Activated CD4-positive, alpha-beta T cell treated with anti-CD3 and anti-CD28 coated beads, Interleukin-2, amount 10 ng/mL, durations not matched to agents 7 days and 5 days (primary cell): Measurements from ENCODE around the gene MAPKBP1. TPM values are rescaled to one million over a fixed set of nuclear protein-coding genes. Genes with fewer than 3 reads are reported as not detected.
"Not testable (repeated sequence)": the region's sequence is repeated elsewhere in the genome, so short reads cannot be mapped to it uniquely, and the experiment has no call there.

Source experiments
- CTCF ChIA-PET: fragments of 350-600 bp; sonication (Branson Sonifier 250); formaldehyde crosslinking; loops from one replicate; lab custom pipeline; 2021; ENCODE audit warnings: antibody characterized with exemption; lab: Charles Lee
- POLR2A ChIA-PET: fragments of 350-600 bp; sonication (Branson Sonifier 250); formaldehyde crosslinking; loops from one replicate; lab custom pipeline; 2021; ENCODE audit warnings: antibody characterized with exemption; lab: Charles Lee
- DNase-seq: peaks from one replicate; pipeline ENCODE4 v3.0.0-alpha.2; 2020
- H3K27ac Mint-ChIP-seq: one replicate; pipeline ENCODE4 v1.8.0; 2021; ENCODE audit warnings: mild to moderate bottlenecking, moderate library complexity, mixed read lengths
- H3K27me3 Mint-ChIP-seq: one replicate; pipeline ENCODE4 v1.8.0; 2021; ENCODE audit warnings: mixed read lengths
- H3K36me3 Mint-ChIP-seq: one replicate; pipeline ENCODE4 v1.8.0; 2021; ENCODE audit warnings: low read depth, mixed read lengths
- H3K4me1 Mint-ChIP-seq: one replicate; pipeline ENCODE4 v1.8.0; 2021; ENCODE audit warnings: mixed read lengths
- H3K4me3 Mint-ChIP-seq: one replicate; pipeline ENCODE4 v1.8.0; 2021; ENCODE audit warnings: mild to moderate bottlenecking, moderate library complexity, mixed read lengths
- H3K9me3 Mint-ChIP-seq: one replicate; pipeline ENCODE4 v1.8.0; 2021; ENCODE audit warnings: mixed read lengths
- total RNA-seq, 2 experiments: library from RNA; stranded (reverse); gene quantifications; one replicate each; pipeline ENCODE4 v1.2.3, GENCODE V29; 2021

The MAPKBP1 gene
- total RNA-seq, 2 experiments from 2014 or later, result 29.8 to 31.2 TPM

DNA sequence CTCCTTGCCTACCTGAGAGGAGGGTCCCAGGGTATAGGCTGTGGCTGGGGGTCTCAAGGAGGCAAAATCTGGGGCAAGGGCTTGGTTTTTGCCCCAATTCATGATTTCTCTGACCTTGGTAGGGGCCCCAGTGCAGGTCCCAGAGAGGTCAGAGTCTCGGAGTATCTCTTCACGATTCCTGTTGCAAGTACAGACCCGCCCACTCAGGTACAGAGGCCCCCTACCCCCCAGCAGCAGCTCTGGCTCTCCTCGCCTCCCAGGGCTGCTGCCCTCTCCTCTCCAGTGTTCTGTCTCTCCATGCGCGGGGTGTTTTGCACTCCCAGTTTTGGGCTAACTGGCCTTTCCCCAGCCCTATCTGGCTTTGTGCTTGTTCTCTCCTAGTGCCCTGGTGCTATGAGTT is 48.2 kb downstream of the MAPKBP1 start:
- no peaks in the 10 kb centered on the region for H3K27me3 Mint-ChIP-seq
- no peak overlapping the region for H3K4me3 Mint-ChIP-seq
- CTCF ChIA-PET, result interaction anchor here (0.8 to 1.9 kb wide), 2 partner anchors 11 to 50 kb away, joined by 3 to 5 read pairs; no protein-coding TSS in a partner anchor
- H3K4me1 Mint-ChIP-seq, result peaks cover 2% of the 10 kb centered on the region
- POLR2A ChIA-PET, result no interaction called here
- H3K27ac Mint-ChIP-seq, result no peak overlapping the region
- DNase-seq, result no peak
- peaks cover 13% of the 10 kb centered on the region for H3K36me3 Mint-ChIP-seq
- no peaks in the 10 kb centered on the region for H3K9me3 Mint-ChIP-seq

DNA sequence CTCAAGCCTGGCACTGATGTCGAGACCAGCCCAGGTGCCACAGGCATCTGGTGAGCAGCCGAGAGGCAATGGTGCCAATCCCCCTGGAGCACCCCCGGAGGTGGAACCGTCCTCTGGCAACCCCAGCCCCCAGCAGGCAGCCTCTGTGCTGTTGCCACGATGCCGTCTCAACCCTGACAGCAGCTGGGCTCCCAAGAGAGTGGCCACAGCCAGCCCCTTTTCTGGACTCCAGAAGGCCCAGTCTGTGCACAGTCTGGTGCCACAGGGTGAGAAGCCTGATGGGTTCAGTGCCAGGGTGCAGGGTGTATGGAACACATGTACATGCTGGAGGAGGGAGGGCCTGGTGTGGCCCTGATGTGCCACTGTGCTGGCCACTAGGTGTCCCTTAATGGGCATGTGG is 48.7 kb downstream of the MAPKBP1 start:
- Mint-ChIP-seq H3K9me3 (no peaks in the 10 kb centered on the region), H3K4me3 (no peak overlapping the region), H3K27ac (no peak overlapping the region), H3K36me3 (peaks cover 11% of the 10 kb centered on the region), H3K4me1 (peaks cover 4% of the 10 kb centered on the region), H3K27me3 (no peaks in the 10 kb centered on the region)
- CTCF ChIA-PET, result interaction anchor here (0.7 to 1.9 kb wide), 2 partner anchors 22 to 50 kb away, joined by 3 to 5 read pairs; no protein-coding TSS in a partner anchor
- no peak for DNase-seq
- POLR2A ChIA-PET, result no interaction called here

DNA sequence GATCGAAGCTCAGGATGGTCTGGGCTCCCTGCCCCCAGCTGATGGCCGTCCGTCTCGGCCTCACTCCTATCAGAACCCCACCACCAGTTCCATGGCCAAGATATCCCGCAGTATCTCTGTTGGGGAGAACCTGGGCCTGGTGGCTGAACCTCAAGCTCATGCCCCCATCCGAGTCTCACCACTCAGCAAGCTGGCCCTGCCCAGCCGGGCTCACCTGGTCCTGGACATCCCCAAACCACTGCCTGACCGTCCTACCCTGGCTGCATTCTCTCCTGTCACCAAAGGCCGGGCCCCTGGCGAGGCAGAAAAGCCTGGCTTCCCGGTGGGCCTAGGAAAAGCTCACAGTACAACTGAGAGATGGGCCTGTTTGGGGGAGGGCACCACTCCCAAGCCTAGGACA is 49.2 kb downstream of the MAPKBP1 start:
- H3K4me1 Mint-ChIP-seq, result peaks cover 5% of the 10 kb centered on the region
- no peaks in the 10 kb centered on the region for H3K27me3 Mint-ChIP-seq
- no peak overlapping the region for H3K27ac Mint-ChIP-seq
- ChIA-PET CTCF (interaction anchor here (0.6 to 1.9 kb wide), 5 partner anchors 13 to 712 kb away, joined by 3 to 5 read pairs (median 3); partner anchors contain the start of gene PLA2G4B), POLR2A (no interaction called here)
- DNase-seq, result no peak
- H3K9me3 Mint-ChIP-seq, result no peaks in the 10 kb centered on the region
- no peak overlapping the region for H3K4me3 Mint-ChIP-seq
- H3K36me3 Mint-ChIP-seq, result peaks cover 11% of the 10 kb centered on the region

DNA sequence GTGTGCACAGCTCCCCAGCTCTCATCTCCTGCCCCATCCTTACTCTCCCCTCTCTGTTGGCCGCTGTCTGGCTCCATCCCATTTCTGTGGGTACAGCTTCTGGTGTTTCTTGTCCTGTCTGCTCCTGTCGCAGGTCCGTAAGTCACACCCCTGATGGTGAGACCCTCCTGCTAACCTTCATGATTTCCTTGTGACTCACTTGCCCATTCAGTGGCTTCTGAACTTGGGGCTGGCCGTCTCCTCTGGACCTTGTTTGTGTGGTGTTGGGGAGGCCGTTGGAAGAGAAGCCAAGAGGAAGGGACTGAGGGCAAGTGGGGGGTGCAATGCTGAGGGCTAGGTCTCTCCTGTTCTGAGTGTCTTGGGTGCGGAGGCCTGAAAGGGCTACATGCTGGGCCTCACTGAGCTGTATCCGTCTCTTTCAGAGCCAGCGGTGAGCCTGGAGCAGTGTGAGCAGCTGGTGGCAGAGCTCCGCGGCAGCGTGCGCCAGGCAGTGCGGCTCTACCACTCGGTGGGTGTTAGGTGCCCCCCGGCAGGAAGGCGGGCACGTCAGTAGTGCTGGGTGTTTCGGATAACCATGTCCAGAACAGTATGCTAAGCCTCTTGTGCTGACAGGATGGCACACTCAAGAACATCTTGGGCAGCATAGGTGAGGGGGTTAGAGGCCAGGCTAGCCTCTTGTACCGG is 49.9 kb downstream of the MAPKBP1 start:
- Mint-ChIP-seq H3K36me3 (peaks cover 9% of the 10 kb centered on the region), H3K27ac (no peak overlapping the region)
- POLR2A ChIA-PET, result no interaction called here

DNA sequence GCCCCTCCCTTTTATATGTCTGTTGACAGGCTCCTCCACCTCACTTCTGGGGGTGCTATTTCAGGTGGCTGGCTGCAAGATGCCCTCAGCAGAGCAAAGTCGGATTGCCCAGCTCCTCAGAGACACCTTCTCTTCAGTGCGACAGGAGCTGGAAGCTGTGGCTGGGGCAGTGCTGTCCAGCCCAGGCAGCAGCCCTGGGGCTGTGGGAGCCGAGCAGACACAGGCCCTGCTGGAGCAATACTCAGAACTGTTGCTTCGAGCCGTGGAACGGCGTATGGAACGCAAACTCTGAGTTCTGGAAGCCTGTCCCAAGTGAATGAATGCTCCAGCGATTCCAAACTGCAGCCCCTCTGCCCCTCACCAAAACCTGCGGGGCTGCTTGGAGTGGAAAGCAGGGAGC is 50.9 kb downstream of the MAPKBP1 start:
- Mint-ChIP-seq H3K36me3 (peaks cover 11% of the 10 kb centered on the region), H3K27me3 (no peaks in the 10 kb centered on the region), H3K27ac (no peak overlapping the region), H3K4me3 (no peak overlapping the region), H3K4me1 (peaks cover 20% of the 10 kb centered on the region), H3K9me3 (no peaks in the 10 kb centered on the region)
- CTCF ChIA-PET, result interaction anchor here (0.9 to 1.5 kb wide), 2 partner anchors 13 to 147 kb away, joined by 3 to 6 read pairs; partner anchors contain the start of gene EHD4
- DNase-seq, result no peak
- POLR2A ChIA-PET, result no interaction called here

More for the DNA sequence above, 49.9 kb downstream of the MAPKBP1 start:
- no peaks in the 10 kb centered on the region for H3K27me3 Mint-ChIP-seq
- H3K4me3 Mint-ChIP-seq, result no peak overlapping the region
- H3K4me1 Mint-ChIP-seq, result peaks cover 11% of the 10 kb centered on the region
- CTCF ChIA-PET, result interaction anchor here (0.6 to 1.9 kb wide), 5 partner anchors 13 to 712 kb away, joined by 3 to 5 read pairs (median 3); partner anchors contain the start of genes EHD4 and PLA2G4B
- no peak for DNase-seq
- no peaks in the 10 kb centered on the region for H3K9me3 Mint-ChIP-seq

DNA sequence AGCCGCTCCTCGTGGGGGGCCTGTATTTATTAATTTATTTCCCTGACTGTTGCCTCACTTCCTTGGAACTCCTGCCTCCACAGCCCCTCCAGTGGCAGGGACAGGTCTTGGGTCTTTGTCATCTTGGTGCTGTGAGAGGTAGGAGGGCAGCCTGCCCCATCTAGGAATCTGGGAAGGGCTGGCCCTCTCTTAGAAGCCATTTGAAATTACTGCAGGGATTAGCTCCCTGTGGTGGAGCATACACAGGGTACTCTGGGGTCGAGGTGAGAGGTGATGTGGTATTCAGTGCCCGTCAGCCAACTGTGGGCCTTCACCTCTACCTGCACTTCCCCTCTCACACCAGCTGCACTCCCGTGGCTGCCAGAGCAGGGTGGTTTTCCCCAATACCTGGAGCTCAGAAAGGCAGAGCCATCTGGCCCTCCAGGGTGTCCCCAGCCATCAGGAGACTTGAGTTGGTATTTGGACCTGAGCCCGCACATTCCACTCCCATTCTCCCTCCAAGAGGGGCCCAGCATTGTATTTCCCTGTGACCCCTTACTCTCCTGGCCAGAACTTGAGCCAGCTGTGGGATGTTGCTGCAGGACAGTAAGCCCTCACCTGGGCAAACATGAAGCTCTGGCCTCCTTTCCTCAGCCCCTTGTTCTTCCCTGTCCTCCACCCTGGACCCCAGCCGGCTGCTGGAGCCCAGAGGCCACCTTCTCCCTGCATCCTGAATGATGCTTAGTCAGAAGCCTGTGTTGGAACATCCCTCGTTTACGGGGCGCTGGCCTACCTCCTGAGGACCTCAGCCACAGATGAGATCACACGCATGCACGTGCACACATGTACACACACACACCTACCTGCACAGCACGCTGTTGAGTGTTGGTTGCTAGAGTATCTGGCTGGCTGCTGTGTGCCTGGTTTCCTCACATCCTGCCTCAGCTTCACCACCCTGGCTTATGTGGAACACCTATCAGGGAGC is 51.6 kb downstream of the MAPKBP1 start:
- Mint-ChIP-seq H3K9me3 (no peaks in the 10 kb centered on the region), H3K36me3 (peaks cover 11% of the 10 kb centered on the region), H3K27me3 (no peaks in the 10 kb centered on the region), H3K27ac (peak overlapping the region; percentile 14), H3K4me1 (peaks cover 26% of the 10 kb centered on the region), H3K4me3 (peak overlapping the region; percentile 51)
- DNase-seq, result no peak
- CTCF ChIA-PET, result interaction anchor here (1.5 to 2.9 kb wide), 2 partner anchors 13 to 52 kb away, joined by 6 to 8 read pairs; partner anchors contain the start of gene MAPKBP1
- POLR2A ChIA-PET, result no interaction called here

DNA sequence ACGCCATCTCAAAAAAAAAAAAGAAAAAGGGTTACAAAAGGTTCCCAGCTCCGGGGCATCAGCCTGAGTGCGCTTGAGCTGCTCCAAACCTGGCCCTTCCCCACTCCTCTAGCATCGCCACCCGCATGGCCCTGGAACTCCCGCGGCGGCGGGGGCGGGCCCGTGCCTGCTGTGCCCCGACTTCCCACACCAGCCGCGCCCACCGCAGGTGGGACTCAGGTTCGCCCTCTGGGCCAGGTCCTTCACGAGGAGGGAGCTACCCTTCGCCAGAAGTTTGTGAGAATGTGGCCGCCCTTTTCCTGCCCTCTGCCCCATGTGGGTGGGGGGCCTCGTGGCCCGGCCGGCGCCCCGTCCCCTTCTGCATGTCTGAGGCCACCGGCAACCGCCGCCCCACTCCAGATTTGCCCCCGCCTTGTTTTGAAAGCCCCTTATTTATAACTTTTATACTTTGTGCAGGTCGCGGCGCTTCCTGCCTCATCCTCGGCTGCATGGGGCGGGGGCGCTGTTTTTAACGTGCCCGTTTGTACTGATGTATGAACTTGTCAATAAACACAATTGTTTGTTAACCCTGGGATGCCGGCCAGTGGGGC is 53.1 kb downstream of the MAPKBP1 start:
- no peaks in the 10 kb centered on the region for H3K9me3 Mint-ChIP-seq
- peak overlapping the region; percentile 84 for H3K4me3 Mint-ChIP-seq
- ChIA-PET CTCF (interaction anchor here (0.6 to 2.9 kb wide), 3 partner anchors 50 to 77 kb away, joined by 3 to 8 read pairs (median 3); partner anchors contain the start of gene MAPKBP1), POLR2A (no interaction called here)
- H3K36me3 Mint-ChIP-seq, result peaks cover 19% of the 10 kb centered on the region
- DNase-seq, result no peak
- H3K27ac Mint-ChIP-seq, result peak overlapping the region; percentile 79
- peaks cover 41% of the 10 kb centered on the region for H3K4me1 Mint-ChIP-seq
- H3K27me3 Mint-ChIP-seq, result no peaks in the 10 kb centered on the region

DNA sequence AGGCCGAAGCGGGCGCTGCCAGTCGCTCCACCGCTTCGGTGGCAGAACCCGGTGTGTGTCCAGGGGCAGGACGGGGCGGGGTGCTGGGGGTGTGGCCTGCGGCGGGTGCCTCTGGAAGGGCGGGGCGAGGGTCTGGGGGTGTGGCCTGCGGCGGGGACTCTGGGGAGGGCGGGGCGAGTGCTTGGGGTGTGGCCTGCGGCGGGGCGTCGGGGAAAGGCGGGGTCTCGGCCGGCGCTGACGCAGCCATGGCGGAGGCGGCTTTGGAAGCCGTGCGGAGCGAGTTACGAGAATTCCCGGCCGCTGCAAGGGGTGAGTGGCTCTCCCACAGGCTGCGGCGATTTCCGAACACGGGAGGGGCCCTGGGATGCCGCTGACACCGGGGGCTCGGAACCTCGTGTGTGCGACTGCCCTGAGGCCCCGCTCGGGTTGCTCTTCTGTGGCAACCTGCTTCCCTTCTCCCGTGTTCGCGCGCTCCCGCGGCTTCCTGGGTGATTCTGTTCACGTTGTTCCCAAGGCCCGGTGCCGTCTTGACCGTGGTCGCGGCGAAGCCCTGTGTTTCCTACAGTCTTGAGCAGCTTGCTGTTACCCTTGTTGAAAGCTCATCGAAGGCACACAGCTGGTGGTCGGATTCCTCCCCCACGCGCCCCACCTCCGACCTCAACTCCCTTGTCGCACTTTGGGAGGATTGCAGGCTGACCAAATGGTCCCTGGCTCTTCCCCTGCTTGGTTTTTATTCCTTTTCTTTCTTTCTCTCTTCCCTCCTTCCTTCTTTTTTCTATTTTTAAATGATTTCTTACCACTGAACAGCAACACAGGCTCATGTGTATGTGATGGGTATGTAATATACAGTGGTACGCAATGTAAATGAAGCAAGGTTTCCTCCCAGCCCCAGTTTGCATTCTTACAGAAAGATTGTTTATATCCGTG is 53.9 kb downstream of the MAPKBP1 start, which contains the start of gene JMJD7:
Gene JMJD7, plus strand, starts transcription at position 213 of the 927 bp plus-strand sequence. Its CDS starts 33 bp downstream, at position 246.
- peaks cover 23% of the 10 kb centered on the region for H3K36me3 Mint-ChIP-seq
- H3K27ac Mint-ChIP-seq, result peak within 1 kb of the TSS; percentile 79
- DNase-seq, result peak; percentile 95
- ChIA-PET POLR2A (interaction anchor here (0.6 kb wide), 1 partner anchor 1756 kb away, joined by 4 read pairs; no protein-coding TSS in a partner anchor), CTCF (interaction anchor here (0.6 to 2.9 kb wide), 2 partner anchors 47 to 54 kb away, joined by 6 to 8 read pairs; partner anchors contain the start of gene MAPKBP1)
- H3K9me3 Mint-ChIP-seq, result no peaks in the 10 kb centered on the region
- peaks cover 48% of the 10 kb centered on the region for H3K4me1 Mint-ChIP-seq
- no peaks in the 10 kb centered on the region for H3K27me3 Mint-ChIP-seq
- peak within 1 kb of the TSS; percentile 84 for H3K4me3 Mint-ChIP-seq

DNA sequence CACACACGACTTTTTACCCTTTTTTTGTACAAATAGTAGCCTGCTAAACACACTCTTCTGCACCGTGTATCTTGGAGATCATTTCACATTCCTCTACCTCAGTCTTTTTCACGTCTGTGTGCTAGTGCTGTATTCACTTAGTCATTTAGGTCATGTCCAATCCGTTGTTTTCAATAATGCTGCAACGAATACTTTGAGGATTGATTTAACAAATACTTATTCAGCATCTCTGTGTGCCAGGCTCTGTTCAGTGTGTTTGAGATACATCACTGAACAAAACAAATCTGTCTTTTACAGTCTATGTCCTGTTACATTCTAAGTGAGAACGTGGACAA is 54.5 kb downstream of the MAPKBP1 start:
- H3K4me1 Mint-ChIP-seq, result peaks cover 54% of the 10 kb centered on the region
- no peaks in the 10 kb centered on the region for H3K27me3 Mint-ChIP-seq
- no peak for DNase-seq
- ChIA-PET POLR2A (no interaction called here), CTCF (interaction anchor here (2.9 kb wide), 1 partner anchor 55 kb away, joined by 8 read pairs; the partner anchor contains the start of gene MAPKBP1)
- H3K27ac Mint-ChIP-seq, result peak overlapping the region; percentile 79
- H3K4me3 Mint-ChIP-seq, result peak overlapping the region; percentile 84
- no peaks in the 10 kb centered on the region for H3K9me3 Mint-ChIP-seq
- H3K36me3 Mint-ChIP-seq, result peaks cover 23% of the 10 kb centered on the region

DNA sequence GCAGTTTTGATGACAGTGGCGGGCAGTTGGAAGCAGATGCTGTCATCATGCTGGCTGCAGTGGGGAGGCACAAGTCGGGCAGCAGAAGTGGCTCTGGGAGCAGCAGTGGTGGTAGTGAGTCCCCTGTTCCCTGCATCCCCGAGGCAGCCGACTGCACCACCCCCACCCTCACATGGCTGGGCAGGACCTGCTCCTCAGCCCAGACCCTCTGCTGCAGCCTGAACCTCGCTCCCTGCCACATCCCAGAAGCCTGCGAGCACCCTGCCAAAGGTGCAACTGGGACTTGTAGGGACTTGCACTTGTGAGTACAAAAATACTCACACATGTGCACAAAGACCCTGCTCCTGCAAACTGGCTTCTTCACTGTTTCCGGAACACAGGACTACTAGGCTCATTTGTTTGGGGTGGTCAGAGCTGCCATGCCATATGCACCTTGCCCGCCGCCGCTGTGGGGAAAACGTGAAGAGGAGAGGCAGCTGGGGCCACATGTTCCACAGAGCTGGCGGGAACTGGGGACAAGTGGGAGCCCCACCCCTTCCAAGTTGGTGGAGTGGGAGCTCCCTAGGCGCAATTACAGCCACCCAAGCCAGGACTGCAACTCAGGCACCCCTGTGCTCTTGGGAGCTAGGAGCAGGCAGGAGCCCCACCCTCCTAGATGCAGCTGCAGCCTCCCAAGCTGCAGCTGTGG is 55.8 kb downstream of the MAPKBP1 start:
- no peaks in the 10 kb centered on the region for H3K27me3 Mint-ChIP-seq
- ChIA-PET POLR2A (no interaction called here), CTCF (interaction anchor here (0.7 to 2.3 kb wide), 3 partner anchors 11 to 56 kb away, joined by 3 to 15 read pairs (median 5); partner anchors contain the start of gene MAPKBP1)
- peaks cover 22% of the 10 kb centered on the region for H3K36me3 Mint-ChIP-seq
- peaks cover 58% of the 10 kb centered on the region for H3K4me1 Mint-ChIP-seq
- H3K27ac Mint-ChIP-seq, result no peak overlapping the region
- DNase-seq, result no peak
- no peak overlapping the region for H3K4me3 Mint-ChIP-seq
- no peaks in the 10 kb centered on the region for H3K9me3 Mint-ChIP-seq

DNA sequence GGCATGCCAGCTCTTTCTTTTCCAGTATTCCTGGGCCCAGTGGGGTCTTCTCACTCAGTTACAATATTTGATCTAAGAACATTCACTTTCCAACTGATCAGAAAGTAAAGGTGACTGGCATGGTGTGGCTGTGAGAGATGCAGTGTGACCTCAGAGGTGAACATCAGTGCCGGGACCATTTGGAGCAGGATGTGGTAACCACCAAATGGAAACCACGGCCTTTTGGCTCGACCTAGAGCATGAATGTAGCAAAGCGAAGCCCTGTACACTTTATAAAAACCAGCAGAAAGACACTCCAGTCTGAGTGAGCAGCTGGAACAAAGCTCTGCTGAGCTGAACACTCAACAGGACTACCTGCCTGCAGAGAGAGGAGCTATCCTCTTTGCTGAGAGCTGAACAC is 57.0 kb downstream of the MAPKBP1 start:
- peaks cover 58% of the 10 kb centered on the region for H3K4me1 Mint-ChIP-seq
- H3K27ac Mint-ChIP-seq, result peak overlapping the region; percentile 81
- H3K9me3 Mint-ChIP-seq, result not testable (repeated sequence)

More for the DNA sequence above, 57.0 kb downstream of the MAPKBP1 start:
- ChIA-PET POLR2A (interaction anchor here (0.6 kb wide), 1 partner anchor 268 kb away, joined by 3 read pairs; no protein-coding TSS in a partner anchor), CTCF (interaction anchor here (0.6 to 2.6 kb wide), 8 partner anchors 19 to 106 kb away, joined by 3 to 15 read pairs (median 4); partner anchors contain the start of gene MAPKBP1)
- H3K4me3 Mint-ChIP-seq, result peak overlapping the region; percentile 55
- peak; percentile 85 for DNase-seq
- H3K36me3 Mint-ChIP-seq, result peaks cover 22% of the 10 kb centered on the region
- H3K27me3 Mint-ChIP-seq, result not testable (repeated sequence)
